GM12801 (cell line): Measurements from ENCODE around the gene NT5C1A.

Source experiments
- CTCF ChIP-seq: IDR thresholded peaks from one replicate; pipeline ENCODE4 v1.5.1; 2011; ENCODE audit warnings: control low read depth; ENCODE audit not compliant: insufficient read length; ENCODE audit errors: extremely low read depth

NT5C1A gene

GRCh38 chr1:39646232-39647081, 25.4 kb downstream of the NT5C1A start:
- no peak for TF ChIP-seq CTCF

- no peak for TF ChIP-seq CTCF
Observed at GRCh38 chr1:39645411-39646043, 26.4 kb downstream of the NT5C1A start.

GRCh38 chr1:39643705-39644104, 28.2 kb downstream of the NT5C1A start:
- no peak for TF ChIP-seq CTCF

- no peak for TF ChIP-seq CTCF
Observed at GRCh38 chr1:39642796-39643195, 29.1 kb downstream of the NT5C1A start.

GRCh38 chr1:39640861-39641260, 31.0 kb downstream of the NT5C1A start:
- TF ChIP-seq CTCF, result no peak

- TF ChIP-seq CTCF, result no peak
Observed at GRCh38 chr1:39639305-39640130, 32.4 kb downstream of the NT5C1A start, which contains the start of gene HEYL. TSS of gene HEYL (minus strand) at chr1:39639643. CDS start at chr1:39639625, 18 bp downstream.

GRCh38 chr1:39638965-39639304, 33.0 kb downstream of the NT5C1A start:
- TF ChIP-seq CTCF, result no peak
